HUES6 (cell line): ENCODE data around the gene MYO7B.

Experiments
- H3K27ac ChIP-seq: 2 replicates; pipeline ENCODE4 v1.7.0; 2013; ENCODE audit warnings: low read depth, mild to moderate bottlenecking, low read length, inconsistent platforms
- H3K27me3 ChIP-seq: 2 replicates; pipeline ENCODE4 v1.6.1; 2013; ENCODE audit warnings: low read length; ENCODE audit not compliant: control insufficient read depth, insufficient read depth
- H3K36me3 ChIP-seq: 2 replicates; pipeline ENCODE4 v1.6.1; 2013; ENCODE audit warnings: low read length; ENCODE audit not compliant: control insufficient read depth, insufficient read depth
- H3K4me1 ChIP-seq: 2 replicates; pipeline ENCODE4 v1.6.1; 2013; ENCODE audit warnings: low read length; ENCODE audit not compliant: control insufficient read depth, insufficient read depth
- H3K4me3 ChIP-seq: 2 replicates; pipeline ENCODE4 v1.5.1; 2013; ENCODE audit warnings: low read depth, low read length
- H3K9ac ChIP-seq: one replicate; pipeline ENCODE4 v1.6.1; 2013; ENCODE audit warnings: mild to moderate bottlenecking, low read length
- H3K9me3 ChIP-seq: 2 replicates; pipeline ENCODE4 v1.6.1; 2013; ENCODE audit warnings: low read depth, low read length; ENCODE audit not compliant: control insufficient read depth, insufficient read depth

MYO7B gene

GRCh38 chr2:127630096-127630863 is 94.8 kb downstream of the MYO7B start:
- Histone ChIP-seq H3K9ac (no peak overlapping the region), H3K9me3 (no peaks in the 10 kb centered on the region), H3K4me1 (no peaks in the 10 kb centered on the region), H3K27me3 (no peaks in the 10 kb centered on the region), H3K36me3 (no peaks in the 10 kb centered on the region), H3K4me3 (no peak overlapping the region), H3K27ac (no peak overlapping the region)

GRCh38 chr2:127630864-127631540 is 95.5 kb downstream of the MYO7B start:
- Histone ChIP-seq H3K27me3 (no peaks in the 10 kb centered on the region), H3K9me3 (no peaks in the 10 kb centered on the region), H3K27ac (no peak overlapping the region), H3K36me3 (no peaks in the 10 kb centered on the region), H3K4me3 (no peak overlapping the region), H3K4me1 (no peaks in the 10 kb centered on the region), H3K9ac (no peak overlapping the region)

DNA sequence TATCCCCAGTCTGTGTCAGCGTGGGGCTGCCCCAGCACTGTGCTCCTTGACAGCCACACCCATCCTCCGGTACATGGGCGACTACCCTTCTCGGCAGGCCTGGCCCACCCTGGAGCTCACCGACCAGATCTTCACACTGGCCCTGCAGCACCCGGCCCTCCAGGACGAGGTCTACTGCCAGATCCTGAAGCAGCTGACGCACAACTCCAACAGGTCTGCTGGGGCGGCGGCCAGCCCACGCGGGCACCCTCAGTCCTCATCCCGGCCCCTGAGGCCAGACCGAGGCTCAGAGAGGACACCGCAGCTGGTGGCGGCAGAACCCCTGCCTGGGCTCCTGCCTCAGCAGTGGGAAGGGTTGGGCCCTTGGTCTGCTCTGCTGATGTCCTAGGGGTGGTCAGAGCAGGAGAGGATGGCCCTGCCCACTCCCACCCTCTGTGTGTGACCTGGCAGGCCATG is 96.1 kb downstream of the MYO7B start:
- Histone ChIP-seq H3K9ac (no peak overlapping the region), H3K27ac (no peak overlapping the region), H3K9me3 (no peaks in the 10 kb centered on the region), H3K36me3 (no peaks in the 10 kb centered on the region), H3K27me3 (no peaks in the 10 kb centered on the region), H3K4me3 (no peak overlapping the region), H3K4me1 (0 out of 2 replicates have a peak, but pooled peaks cover 4% of the 10 kb centered on the region)

- Histone ChIP-seq H3K9ac (no peak overlapping the region), H3K9me3 (no peaks in the 10 kb centered on the region), H3K4me3 (no peak overlapping the region), H3K27ac (no peak overlapping the region), H3K27me3 (no peaks in the 10 kb centered on the region), H3K36me3 (no peaks in the 10 kb centered on the region), H3K4me1 (peaks cover 8% of the 10 kb centered on the region)
Observed at GRCh38 chr2:127631997-127632581, 96.6 kb downstream of the MYO7B start.

DNA sequence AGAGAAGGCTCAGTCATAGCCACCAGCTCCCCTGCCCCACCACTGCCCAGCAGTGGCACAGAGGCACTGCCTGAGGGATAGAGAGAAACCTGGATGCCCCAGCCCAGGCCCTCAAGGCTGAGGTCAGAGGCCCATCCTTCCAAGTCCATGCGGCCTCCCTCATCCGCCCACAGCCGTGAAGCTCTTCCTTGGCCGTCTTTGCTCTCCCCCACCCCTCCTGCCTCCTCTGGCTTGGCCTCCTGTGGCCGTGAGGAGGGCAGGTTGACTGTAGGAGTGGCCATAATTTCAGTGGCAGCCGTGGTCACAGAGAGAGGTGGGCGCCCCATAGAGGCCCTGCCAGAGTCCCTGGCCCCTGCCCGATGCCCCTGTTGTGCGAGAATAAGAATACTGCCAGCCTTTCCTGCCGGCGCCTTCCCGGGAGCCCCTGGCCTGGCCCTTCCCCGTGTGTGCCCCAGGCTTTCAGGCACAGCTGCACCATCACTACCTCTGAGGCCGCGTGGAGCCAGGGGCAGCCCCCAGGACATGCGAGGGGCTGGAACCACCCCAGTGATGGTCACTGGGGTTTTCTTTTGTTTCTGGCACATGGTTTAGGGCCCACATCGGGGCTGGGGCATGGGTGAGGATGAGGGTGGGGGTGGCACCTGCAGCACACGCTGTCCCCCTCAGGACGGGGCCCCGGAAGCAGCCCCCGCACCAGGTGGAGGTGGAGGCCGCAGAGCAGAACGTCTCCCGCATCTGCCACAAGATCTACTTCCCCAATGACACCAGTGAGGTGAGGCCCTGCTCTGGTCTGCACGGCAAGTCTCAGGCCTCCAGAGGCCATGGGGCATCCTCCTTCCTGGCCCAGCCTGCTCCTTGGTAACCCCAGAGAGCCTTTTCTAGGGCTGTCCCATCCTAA is 97.4 kb downstream of the MYO7B start:
- peaks cover 15% of the 10 kb centered on the region for H3K4me1 ChIP-seq
- H3K27ac ChIP-seq: no peak overlapping the region
- no peaks in the 10 kb centered on the region for H3K36me3 ChIP-seq
- no peak overlapping the region for H3K9ac ChIP-seq
- no peak overlapping the region for H3K4me3 ChIP-seq
- H3K9me3 ChIP-seq: no peaks in the 10 kb centered on the region
- no peaks in the 10 kb centered on the region for H3K27me3 ChIP-seq

- H3K9me3 ChIP-seq: no peaks in the 10 kb centered on the region
- no peak overlapping the region for H3K9ac ChIP-seq
- peaks cover 23% of the 10 kb centered on the region for H3K4me1 ChIP-seq
- no peaks in the 10 kb centered on the region for H3K36me3 ChIP-seq
- H3K27me3 ChIP-seq: no peaks in the 10 kb centered on the region
- H3K4me3 ChIP-seq: no peak overlapping the region
- no peak overlapping the region for H3K27ac ChIP-seq
Observed at GRCh38 chr2:127633556-127634065, 98.1 kb downstream of the MYO7B start.

GRCh38 chr2:127634066-127634617 is 98.7 kb downstream of the MYO7B start:
- Histone ChIP-seq H3K9me3 (no peaks in the 10 kb centered on the region), H3K36me3 (no peaks in the 10 kb centered on the region), H3K4me3 (no peak overlapping the region), H3K4me1 (peaks cover 28% of the 10 kb centered on the region), H3K9ac (no peak overlapping the region), H3K27ac (no peak overlapping the region), H3K27me3 (no peaks in the 10 kb centered on the region)

DNA sequence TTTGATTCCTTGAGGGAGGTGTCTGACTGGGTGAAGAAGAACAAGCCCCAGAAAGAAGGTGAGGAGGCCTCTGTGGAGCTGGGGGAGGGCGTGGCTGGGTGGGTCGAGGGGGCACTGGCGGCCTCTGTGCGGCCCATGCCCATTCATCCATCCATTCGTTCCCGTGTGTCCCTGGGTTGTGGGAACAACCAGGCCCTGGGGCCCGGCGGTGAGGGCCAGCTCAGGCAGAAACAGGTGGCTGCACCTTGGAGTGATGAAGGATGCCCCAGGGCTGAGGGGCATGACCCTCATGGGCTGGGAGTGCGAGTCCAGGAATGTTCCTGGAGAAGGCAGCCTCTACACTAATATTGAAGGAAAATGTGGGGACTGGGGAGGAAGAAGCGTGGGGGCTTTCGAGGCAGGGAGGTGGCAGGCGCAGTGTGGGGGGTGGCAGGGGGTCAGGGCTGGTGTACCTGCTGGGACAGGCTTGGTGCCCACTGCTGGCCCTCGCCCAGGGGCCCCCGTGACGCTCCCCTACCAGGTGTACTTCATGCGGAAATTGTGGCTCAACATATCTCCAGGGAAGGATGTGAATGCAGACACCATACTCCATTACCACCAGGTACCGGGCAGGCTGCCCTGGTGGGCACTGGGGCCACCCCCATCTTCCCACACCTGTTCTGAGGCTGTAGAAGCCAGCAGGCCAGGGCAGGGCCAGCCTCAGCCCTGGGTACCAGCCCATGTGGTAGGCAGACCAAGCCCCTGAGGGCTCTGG is 99.3 kb downstream of the MYO7B start:
- H3K9me3 ChIP-seq: no peaks in the 10 kb centered on the region
- H3K9ac ChIP-seq: no peak overlapping the region
- no peak overlapping the region for H3K27ac ChIP-seq
- H3K4me3 ChIP-seq: no peak overlapping the region
- peaks cover 29% of the 10 kb centered on the region for H3K4me1 ChIP-seq
- H3K36me3 ChIP-seq: no peaks in the 10 kb centered on the region
- no peaks in the 10 kb centered on the region for H3K27me3 ChIP-seq

- Histone ChIP-seq H3K9me3 (no peaks in the 10 kb centered on the region), H3K27me3 (no peaks in the 10 kb centered on the region), H3K4me3 (no peak overlapping the region), H3K4me1 (peaks cover 29% of the 10 kb centered on the region), H3K27ac (no peak overlapping the region), H3K9ac (no peak overlapping the region), H3K36me3 (no peaks in the 10 kb centered on the region)
Observed at GRCh38 chr2:127635380-127636237, 100.1 kb downstream of the MYO7B start.
